ENCODE data around the gene HDHD3. TPM values are rescaled to one million over a fixed set of nuclear protein-coding genes. Genes with fewer than 3 reads are reported as not detected.

The HDHD3 gene
- total RNA-seq, 1 donor from 2014 or later, result 9.8 TPM

DNA sequence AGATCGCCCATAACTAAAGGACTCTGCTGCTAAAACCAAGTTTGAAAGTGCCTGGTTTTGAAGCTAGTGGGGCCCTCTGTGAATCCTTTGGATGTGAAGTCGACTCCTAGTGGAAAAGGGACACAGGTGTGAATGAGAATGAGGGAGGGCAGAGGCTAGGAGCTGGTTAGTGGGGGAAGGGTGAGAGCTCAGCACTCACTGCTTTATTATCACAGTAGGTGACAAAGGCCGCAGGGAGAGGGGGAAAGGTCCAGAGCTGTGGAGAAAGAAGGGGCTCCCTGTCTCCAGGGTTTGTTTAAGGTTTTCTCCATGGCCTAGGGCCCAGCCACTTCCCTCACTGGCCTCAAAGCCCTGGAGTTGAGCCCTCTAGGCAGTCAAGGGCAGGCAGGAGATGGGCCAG is 3.5 kb downstream of the HDHD3 start:
- H3K4me2 ChIP-seq, result no peak overlapping the region
- Mint-ChIP-seq H3K9me3 (no peaks in the 10 kb centered on the region), H3K27ac (no peak overlapping the region), H3K27me3 (ENCODE audit: insufficient read depth, low read depth) (peaks cover 4% of the 10 kb centered on the region), H3K36me3 (no peaks in the 10 kb centered on the region), H3K4me1 (peaks cover 6% of the 10 kb centered on the region), H3K4me3 (no peak overlapping the region)
- no peak overlapping the region for H3K9ac ChIP-seq
- H3K9me3 ChIP-seq (ENCODE audit: low read depth), result no peaks in the 10 kb centered on the region
- peaks cover 3% of the 10 kb centered on the region for H3K4me1 ChIP-seq
- DNase-seq (ENCODE audit: low spot score), result no peak
- H3K27me3 ChIP-seq, result no peaks in the 10 kb centered on the region
- no peak overlapping the region for H2AFZ ChIP-seq (replicated peaks)
- H3K27ac ChIP-seq, result no peak overlapping the region
- H3F3A ChIP-seq (ENCODE audit: low read depth), result peaks cover 11% of the 10 kb centered on the region
- peaks cover 4% of the 10 kb centered on the region for H4K20me1 ChIP-seq (ENCODE audit: low read depth)
- H3K36me3 ChIP-seq, result no peaks in the 10 kb centered on the region
- no peaks in the 10 kb centered on the region for H3K79me2 ChIP-seq (ENCODE audit: low read depth)
- no peak overlapping the region for H3K4me3 ChIP-seq
- no peak for TF ChIP-seq EZH2 (IDR thresholded peaks at IDR 0.05)
- TF ChIP-seq EZH2phosphoT487 (IDR thresholded peaks at IDR 0.05), result no peak
- TF ChIP-seq, protein P1, sequence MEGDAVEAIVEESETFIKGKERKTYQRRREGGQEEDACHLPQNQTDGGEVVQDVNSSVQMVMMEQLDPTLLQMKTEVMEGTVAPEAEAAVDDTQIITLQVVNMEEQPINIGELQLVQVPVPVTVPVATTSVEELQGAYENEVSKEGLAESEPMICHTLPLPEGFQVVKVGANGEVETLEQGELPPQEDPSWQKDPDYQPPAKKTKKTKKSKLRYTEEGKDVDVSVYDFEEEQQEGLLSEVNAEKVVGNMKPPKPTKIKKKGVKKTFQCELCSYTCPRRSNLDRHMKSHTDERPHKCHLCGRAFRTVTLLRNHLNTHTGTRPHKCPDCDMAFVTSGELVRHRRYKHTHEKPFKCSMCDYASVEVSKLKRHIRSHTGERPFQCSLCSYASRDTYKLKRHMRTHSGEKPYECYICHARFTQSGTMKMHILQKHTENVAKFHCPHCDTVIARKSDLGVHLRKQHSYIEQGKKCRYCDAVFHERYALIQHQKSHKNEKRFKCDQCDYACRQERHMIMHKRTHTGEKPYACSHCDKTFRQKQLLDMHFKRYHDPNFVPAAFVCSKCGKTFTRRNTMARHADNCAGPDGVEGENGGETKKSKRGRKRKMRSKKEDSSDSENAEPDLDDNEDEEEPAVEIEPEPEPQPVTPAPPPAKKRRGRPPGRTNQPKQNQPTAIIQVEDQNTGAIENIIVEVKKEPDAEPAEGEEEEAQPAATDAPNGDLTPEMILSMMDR (IDR thresholded peaks at IDR 0.05), result no peak

DNA sequence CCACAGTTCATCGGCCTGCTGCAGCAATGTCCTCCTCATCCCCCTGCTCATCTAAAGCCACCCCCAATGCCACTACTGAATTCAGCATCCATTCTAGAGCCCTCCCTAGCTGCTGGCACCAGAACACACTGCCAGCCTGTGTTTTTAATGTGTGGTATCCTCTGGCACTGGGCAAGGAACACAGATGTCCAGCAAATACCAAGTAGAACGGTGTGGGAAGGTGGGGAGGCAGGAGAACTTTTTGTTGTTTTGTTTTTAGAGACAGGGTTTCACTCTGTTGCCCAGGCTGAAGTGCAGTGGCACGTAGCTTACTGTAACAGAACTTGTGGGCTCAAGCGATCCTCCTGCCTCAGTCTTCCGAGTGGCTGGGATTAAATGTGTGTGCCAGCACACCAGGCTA is 4.7 kb downstream of the HDHD3 start:
- Histone ChIP-seq H3K9ac (no peak overlapping the region), H3K27ac (no peak overlapping the region), H3K79me2 (ENCODE audit: low read depth) (no peaks in the 10 kb centered on the region), H3K4me3 (no peak overlapping the region), H2AFZ (replicated peaks) (no peak overlapping the region), H3K4me2 (no peak overlapping the region), H3K36me3 (no peaks in the 10 kb centered on the region), H3K4me1 (no peaks in the 10 kb centered on the region), H3K27me3 (no peaks in the 10 kb centered on the region), H4K20me1 (ENCODE audit: low read depth) (peaks cover 4% of the 10 kb centered on the region), H3K9me3 (ENCODE audit: low read depth) (no peaks in the 10 kb centered on the region), H3F3A (ENCODE audit: low read depth) (peaks cover 6% of the 10 kb centered on the region)
- DNase-seq (ENCODE audit: low spot score), result no peak
- Mint-ChIP-seq H3K4me3 (no peak overlapping the region), H3K9me3 (no peaks in the 10 kb centered on the region), H3K4me1 (peaks cover 6% of the 10 kb centered on the region), H3K36me3 (no peaks in the 10 kb centered on the region), H3K27me3 (ENCODE audit: insufficient read depth, low read depth) (peaks cover 7% of the 10 kb centered on the region), H3K27ac (no peak overlapping the region)
- TF ChIP-seq, protein P1 (IDR thresholded peaks at IDR 0.05), result no peak
- TF ChIP-seq EZH2 (IDR thresholded peaks at IDR 0.05), result no peak
- TF ChIP-seq EZH2phosphoT487 (IDR thresholded peaks at IDR 0.05), result no peak

DNA sequence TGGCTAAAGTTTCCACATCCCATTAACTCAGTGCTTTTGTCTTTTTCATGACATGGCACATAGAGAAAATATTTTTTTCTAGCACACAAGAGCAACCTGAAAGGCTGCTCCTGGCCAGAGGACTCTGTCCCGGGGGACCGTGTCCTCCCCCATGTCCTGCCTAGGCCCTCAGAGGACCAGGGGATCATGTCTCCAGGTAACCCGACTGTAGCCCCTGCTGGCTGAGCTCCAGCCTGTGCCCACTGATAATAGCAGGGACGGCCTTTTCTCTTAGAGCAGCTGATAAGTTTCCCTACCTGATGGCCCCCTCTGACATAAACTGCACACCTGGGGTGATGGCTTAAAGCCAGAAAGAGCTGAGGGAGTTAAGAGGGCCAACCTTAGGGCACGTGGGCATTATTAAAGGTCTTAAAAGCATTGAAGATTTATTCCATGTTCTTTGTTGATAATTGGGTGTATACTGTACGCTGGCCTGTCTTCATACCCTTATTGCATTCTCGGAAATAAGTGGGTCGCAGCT is 5.9 kb downstream of the HDHD3 start:
- no peak overlapping the region for H3K27ac ChIP-seq
- H3K27me3 Mint-ChIP-seq (ENCODE audit: insufficient read depth, low read depth), result peaks cover 7% of the 10 kb centered on the region
- no peak overlapping the region for H3K4me3 ChIP-seq
- DNase-seq (ENCODE audit: low spot score), result no peak
- peaks cover 6% of the 10 kb centered on the region for H3K4me1 Mint-ChIP-seq
- H3K4me1 ChIP-seq, result no peaks in the 10 kb centered on the region
- no peaks in the 10 kb centered on the region for H3K36me3 ChIP-seq
- H4K20me1 ChIP-seq (ENCODE audit: low read depth), result peaks cover 4% of the 10 kb centered on the region
- H3K9me3 Mint-ChIP-seq, result no peaks in the 10 kb centered on the region
- no peaks in the 10 kb centered on the region for H3K27me3 ChIP-seq
- H3K9ac ChIP-seq, result no peak overlapping the region
- H3K79me2 ChIP-seq (ENCODE audit: low read depth), result no peaks in the 10 kb centered on the region
- no peaks in the 10 kb centered on the region for H3K36me3 Mint-ChIP-seq
- no peak overlapping the region for H2AFZ ChIP-seq (replicated peaks)
- no peaks in the 10 kb centered on the region for H3K9me3 ChIP-seq (ENCODE audit: low read depth)
- no peak overlapping the region for H3K4me2 ChIP-seq
- no peak overlapping the region for H3K4me3 Mint-ChIP-seq
- no peak overlapping the region for H3K27ac Mint-ChIP-seq
- H3F3A ChIP-seq (ENCODE audit: low read depth), result no peaks in the 10 kb centered on the region
- TF ChIP-seq EZH2phosphoT487 (IDR thresholded peaks at IDR 0.05) (no peak), EZH2 (IDR thresholded peaks at IDR 0.05) (no peak)
- TF ChIP-seq, protein P1 (IDR thresholded peaks at IDR 0.05), result no peak
